LoVo (cell line): Measurements from ENCODE around the gene PLA2G6.
"Not testable (repeated sequence)": the region's sequence is repeated elsewhere in the genome, so short reads cannot be mapped to it uniquely, and the experiment has no call there.

Experiments used
- DNase-seq: peaks from one replicate; pipeline ENCODE4 v3.0.0-alpha.2; 2016; ENCODE audit warnings: low spot score

PLA2G6 gene

DNA sequence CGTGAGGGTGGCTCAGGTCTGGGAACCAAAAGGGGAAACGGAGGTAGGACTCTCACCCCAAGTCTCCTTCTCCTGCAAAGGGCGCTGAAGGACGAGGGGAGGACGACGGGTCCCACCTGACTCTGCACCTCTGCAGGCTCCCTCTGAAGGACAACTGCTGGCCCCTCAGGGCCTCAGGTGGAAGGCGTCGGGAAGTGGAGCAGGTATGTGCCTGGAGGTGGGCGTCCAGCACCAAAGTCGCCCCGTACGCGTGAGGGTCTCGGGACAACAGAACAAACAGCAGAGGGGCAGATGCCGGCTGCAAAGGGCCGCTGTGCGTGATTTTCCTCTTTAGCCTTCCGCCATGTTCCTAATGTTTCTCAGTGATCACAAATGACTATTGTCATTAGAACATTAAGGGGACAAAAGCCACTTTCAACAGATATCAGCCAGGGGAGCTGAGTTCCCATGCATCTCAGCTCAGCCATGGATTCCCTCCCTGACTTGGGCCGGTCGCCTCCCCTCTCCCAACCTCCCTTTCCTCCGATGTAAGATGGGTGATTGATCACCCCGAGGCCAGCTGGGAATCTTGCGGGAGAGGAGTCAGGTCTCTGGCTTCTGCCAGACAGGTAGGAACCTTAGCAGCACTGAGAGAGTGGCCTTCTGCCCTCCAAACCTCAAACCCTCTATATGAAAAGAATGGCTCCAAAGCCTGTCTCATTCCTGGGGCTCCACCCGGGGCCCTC lies 98.5 kb downstream of the PLA2G6 start:
- no peak for DNase-seq

DNA sequence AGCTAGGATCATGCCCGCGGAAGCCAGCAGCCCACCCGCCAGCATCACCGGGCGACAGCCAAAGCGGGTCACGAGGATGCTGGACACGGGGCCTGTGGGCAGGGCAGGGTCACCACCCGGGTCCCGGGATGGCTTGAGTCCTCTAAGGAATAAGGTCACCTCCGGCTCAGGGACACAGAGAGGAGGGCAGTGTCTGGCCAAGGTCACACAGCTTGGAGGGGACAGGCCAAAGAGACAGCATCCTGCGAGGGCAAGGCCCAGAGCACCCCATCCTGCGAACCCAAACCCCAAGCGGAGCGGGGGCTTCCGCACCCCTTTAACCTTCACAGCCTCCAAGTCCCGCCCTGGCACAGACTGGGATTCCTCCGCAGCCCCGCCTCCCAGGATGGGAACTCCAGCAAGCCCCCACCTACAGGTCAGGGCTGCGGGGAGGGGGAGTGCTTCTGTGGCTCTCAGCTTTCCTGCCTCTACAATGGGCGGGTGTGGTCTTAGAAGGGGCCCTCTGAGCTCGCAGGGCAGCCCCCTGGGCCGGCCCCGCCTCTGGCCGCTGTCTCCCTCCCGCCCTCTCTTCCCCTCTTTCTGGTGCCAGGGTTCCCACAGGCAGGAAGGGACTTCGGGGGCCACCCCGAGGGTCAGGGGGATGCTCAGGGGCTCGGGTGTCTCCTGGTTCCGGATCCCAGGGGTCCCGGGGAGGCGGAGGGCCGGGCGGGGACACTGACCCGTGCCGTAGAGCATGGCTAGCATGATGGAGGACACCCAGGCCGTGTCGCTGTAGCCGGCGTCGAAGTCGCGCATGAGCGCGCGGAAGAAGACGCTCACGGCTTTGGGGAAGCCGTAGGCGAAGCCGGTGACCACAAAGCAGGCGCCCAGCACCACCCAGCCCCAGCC lies 99.4 kb downstream of the PLA2G6 start:
- DNase-seq: no peak

DNA sequence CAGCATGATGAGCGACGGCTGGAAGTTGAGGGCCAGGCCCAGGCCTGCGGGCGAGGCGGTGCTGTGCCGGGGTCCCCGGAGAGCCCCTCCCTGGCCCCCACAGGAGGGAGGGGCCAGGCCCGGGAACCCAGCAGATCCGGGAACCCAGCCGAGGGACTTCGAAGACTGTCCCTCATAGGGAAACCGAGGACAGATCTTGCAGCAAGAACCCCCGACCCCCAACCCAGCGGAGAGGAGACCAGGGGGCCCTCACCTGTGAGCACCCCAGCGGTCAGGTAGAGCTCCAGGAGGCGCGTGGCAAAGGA lies 100.0 kb downstream of the PLA2G6 start:
- no peak for DNase-seq

DNA sequence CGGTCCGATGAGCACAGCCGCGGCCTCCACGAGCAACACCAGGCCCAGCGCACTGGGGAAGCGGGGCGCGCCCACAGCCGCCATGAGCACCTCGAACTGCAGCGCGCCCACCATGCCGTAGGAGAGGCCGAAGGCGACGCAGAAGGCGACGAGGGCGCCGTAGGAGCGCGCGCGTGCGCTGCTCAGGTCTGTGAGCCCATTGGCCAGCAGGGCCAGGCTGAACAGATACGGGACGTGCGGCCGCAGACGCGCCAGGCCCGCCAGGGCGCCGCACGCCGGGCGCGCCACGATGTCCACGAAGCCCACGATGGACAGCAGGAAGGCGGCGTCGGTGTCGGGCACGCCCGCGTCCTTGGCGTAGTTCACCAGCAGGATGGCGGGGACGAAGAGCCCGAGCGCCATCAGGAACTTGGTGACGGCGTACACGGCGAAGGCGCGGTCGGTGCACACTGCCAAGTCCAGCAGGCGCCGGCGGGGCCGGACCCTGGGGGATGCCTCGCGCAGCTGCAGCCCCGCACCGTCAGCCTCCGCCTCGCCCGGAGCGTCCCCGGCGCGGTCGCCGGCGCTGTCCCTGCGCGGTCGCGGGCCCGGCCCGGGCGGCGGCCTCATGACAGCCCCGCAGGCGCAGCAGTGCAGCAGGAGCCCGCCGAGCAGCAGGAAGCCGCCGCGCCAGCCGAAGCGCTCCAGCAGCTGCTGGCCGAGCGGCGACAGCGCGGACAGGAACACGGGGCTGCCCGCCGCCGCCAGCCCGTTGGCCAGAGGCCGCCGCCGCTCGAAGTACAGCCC lies 100.6 kb downstream of the PLA2G6 start:
- no peak for DNase-seq

DNA sequence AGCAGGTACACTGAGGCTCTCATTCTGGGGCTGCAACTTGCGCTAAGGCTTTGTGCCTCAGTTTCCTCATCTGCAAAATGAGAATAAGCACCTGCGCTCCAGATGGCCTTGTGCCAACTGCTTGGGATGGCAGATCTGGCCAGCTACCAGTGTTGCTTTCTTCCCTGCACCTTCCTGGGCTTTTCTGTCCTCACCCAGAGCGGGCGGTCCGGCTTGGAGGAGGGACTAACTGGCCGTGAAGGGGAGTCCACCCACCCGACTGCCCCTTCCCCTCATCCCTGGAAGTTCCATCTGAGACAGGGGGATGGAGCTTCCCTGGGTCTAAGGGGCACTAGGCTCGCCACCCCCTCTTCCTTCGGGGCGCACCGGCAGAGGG lies 101.2 kb downstream of the PLA2G6 start:
- DNase-seq: no peak

DNA sequence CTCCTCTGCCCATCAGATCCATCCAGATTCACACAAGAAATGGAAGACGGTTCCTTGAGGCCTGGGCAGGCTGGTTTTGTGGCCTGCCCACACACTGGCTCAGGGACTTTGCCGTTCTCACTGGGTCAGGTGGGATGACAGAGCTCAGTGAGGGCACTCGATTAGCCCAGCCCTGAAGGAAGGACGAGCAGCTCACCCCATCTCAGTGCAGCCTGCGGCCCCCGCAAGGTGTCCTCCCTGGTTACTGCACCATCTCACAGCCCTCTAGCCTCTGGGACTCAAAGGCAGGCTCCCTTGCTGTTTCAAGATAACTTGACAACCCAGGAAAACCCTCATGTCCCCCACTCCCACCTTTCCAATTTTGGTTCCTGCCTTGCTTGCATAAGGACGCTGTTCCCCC lies 101.8 kb downstream of the PLA2G6 start:
- DNase-seq: no peak

DNA sequence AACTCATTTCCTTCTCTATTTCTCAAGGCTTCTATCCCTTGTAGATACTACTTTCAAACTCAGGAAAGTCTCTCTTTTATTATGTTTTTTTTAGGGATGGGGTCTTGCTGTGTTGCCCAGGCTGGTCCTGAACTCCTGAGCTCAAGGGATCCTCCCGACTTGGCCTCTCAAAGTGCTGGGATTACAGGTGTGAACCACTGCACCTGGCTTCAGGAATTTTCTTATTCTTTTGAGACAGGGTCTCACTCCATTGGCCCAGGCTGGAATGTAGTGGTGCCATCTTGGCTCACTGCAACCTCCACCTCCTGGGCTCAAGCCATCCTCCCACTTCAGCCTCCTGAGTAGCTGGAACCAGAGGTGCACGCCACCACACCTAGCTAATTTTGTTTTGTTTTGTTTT lies 102.4 kb downstream of the PLA2G6 start:
- not testable (repeated sequence) for DNase-seq

DNA sequence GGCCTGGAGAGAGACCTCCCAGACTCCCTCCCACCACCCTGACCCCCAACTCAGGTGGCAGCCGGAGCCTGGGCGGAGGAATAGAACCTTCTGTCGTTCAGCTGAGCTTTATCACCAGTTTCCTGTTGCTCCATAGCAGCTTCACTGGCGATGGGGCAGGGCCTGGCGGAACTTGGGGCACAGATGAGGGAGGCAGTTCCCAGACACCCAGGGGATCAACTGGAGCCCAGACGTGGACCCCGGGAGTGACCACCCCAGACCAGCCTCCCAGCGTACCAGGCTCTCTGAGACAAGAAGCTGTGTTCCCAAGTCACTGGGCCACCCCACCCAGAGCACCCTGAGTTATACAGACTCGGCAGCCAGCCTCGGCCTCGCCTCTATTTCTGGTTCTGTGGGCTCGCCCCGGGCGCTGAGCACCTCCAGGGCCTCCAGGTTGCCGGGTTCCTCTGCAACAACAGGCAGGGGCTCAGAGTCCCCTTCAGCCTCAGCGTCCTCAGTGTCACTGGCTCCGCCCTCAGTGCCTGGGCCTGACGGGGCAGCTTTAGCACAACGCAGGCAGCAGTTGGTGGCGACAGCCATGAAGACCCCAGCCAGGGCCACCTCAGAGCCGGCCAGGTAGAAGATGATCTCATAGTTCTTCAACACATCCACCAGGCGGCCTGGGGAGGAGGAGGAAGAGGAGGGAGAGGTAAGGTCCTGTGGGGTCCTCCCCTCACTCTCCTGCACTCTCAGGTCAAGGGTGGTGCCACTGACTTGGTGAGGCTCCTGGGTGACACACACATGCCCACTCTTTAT lies 103.4 kb downstream of the PLA2G6 start:
- no peak for DNase-seq

DNA sequence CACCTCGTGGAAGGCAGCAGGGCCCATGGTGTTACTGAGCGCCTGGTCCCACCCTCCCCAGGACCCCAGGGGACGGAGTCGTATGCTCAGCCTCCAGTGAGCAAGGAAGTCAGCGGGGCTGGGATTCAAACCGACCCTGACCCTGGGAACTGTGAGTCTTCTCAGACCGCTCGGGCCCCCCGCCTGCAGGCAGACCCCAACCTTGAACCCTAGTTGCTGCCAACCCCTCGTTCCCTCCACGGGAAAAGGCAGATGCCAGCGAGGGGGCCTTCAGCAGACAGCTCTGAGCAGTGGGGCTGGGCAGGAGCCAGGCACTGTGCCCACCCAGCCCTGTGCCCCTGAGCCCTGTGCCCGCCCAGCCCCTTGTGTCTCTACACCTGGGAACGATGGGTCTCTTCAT lies 104.0 kb downstream of the PLA2G6 start:
- no peak for DNase-seq

DNA sequence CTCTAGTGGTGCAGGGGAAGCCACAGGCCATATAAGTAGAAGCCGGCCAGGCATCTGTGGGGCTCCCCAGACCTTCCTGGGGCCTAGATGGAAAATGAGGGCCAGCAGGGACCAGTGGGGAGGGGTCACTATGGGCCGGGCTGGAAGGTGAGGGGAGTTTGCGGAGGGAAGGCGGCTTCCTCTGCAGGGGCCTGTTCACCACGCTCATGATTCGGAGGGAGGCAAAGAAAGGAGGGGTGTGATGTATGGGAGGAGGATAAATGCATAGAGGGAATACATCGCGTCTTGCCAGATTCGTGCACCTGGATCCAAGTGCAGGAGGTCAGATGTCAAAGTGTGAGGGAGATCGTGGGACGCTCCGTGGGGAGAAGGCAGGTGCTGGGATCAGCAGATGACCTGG lies 104.5 kb downstream of the PLA2G6 start:
- DNase-seq: no peak

DNA sequence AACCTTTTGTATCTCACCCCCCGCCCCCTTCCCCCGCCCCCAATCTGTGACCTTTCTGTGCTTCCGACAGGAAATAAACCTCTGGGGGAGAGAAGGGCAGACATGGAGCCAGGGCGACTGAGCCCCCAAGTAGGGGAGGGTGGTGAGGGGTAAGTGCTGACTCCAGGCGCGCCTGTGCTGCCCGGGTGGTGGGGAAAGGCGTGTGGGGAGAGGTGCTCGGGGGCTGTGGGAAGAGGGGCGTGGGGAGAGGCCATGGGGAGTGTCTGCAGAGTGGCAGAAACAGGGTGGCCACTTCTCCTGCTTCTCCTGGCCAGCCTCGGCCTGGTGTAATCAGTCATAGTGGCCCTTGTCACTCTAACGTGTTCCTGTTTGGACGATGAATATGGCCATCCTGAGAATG lies 105.7 kb downstream of the PLA2G6 start:
- no peak for DNase-seq

DNA sequence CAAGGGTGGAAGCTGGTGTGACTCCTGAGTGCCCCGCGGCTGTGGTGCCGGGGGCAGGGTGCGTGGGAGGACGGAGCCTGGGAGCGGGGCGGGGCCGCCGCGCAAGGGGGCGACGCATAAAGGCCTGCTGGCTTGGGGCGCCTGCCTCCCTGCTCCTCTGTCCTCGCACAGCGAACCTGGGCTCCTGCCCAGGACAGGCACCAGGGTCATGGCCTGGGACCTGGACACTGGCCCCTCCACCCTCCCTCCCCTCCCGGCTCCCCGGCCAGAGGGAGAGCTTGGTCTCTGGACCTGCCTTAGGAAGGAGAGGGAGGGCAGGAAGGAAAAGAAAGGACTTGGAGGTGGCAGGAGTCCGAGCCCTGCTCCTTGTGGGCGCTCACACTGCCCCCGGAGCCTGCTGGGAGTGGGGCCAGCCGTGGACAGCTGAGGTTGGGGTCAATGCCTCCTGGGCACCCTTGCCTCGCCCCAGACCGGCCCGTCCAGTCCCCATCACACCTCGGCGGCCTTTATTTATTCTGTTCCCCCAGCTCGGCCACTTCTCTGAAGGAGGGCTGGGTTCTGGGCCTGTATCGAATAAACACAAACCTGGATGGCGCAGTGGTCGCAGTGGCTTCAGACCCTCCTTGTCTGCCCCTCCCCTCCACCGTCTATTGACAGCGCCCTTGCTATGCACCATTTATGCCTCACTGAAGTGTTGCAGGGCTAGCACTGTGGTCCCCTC lies 106.4 kb downstream of the PLA2G6 start:
- DNase-seq: no peak

DNA sequence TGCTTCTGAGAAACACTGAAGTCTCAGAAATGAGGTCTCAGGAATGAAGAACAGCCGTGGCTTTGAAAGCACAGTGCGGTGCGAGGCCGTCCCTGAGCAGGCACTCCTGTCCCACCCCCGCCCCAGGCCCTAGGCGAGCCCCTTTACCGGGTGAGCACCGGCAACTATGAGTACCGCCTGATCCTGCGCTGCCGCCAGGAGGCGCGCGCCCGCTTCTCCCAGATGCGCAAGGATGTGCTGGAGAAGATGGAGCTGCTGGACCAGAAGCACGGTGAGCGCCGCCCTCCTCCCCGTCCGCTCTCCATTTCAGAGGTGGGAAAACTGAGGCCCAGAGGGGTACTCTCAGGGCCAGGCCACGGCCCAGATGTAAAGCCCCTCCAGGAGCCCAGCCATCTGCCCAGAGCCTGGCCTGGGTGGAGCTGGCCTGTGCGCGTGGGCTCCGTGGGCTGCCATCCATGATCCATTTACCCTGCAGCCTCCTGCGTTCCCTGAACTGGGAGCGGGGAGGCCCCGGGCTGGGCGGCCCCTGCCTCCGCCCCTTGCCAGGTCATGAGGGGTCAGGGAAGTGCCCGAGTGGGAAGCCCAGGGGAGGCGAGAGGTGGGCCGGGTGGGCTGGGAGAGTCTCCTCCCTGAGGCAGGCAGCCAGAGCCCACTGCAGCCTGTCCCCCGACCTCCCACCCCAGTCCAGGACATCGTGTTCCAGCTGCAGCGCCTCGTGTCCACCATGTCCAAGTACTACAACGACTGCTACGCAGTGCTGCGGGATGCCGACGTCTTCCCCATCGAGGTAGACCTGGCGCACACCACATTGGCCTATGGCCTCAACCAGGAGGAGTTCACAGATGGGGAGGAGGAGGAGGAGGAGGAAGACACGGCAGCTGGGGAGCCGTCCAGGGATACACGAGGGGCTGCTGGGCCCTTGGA lies 107.2 kb downstream of the PLA2G6 start:
- DNase-seq: no peak

DNA sequence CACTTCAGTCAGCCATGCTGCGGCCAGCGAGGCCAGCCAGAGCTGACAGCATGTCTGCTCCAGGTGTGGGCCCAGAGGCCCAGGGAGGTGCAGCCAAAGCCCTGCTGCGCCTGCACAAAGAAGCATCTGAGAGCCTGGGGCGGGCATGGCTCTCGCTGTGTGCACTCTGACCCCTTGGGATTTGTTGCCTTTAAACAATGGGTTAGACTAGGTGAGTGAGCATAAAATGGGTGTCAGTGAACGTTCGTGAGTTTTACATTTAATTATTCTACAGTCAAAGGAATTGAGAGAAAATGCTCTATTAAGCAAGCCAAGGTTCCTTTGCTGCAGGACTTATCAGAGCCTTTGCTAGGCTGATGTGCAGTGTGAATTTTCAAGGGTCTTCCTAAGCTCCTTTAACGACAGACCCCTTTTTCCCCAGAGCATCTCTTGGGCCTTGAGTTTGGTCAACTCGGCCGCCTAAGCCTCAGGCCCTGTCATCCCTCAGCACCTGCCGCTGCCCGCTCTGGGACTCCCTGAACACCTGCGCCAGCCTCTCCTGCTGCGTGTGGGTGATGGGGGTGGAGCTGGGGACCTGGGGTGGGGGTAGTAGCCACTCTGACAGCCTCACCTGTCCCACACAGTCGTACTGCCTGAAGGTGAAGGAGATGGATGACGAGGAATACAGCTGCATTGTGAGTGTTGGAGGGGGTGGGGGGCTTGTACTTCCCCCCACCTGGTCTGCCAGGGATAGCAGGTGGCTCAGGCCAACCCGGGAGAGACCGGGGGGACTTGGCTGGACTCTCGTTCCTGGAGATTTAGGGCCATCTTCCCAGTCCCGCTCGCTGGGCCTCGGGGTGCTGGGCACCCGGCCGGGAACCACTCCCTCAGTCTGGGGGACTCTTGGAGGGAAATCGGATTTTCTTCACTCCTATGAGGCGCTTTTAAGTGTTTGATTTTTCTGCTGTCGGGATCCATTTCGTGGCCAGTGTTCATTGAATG lies 108.2 kb downstream of the PLA2G6 start:
- DNase-seq: no peak

DNA sequence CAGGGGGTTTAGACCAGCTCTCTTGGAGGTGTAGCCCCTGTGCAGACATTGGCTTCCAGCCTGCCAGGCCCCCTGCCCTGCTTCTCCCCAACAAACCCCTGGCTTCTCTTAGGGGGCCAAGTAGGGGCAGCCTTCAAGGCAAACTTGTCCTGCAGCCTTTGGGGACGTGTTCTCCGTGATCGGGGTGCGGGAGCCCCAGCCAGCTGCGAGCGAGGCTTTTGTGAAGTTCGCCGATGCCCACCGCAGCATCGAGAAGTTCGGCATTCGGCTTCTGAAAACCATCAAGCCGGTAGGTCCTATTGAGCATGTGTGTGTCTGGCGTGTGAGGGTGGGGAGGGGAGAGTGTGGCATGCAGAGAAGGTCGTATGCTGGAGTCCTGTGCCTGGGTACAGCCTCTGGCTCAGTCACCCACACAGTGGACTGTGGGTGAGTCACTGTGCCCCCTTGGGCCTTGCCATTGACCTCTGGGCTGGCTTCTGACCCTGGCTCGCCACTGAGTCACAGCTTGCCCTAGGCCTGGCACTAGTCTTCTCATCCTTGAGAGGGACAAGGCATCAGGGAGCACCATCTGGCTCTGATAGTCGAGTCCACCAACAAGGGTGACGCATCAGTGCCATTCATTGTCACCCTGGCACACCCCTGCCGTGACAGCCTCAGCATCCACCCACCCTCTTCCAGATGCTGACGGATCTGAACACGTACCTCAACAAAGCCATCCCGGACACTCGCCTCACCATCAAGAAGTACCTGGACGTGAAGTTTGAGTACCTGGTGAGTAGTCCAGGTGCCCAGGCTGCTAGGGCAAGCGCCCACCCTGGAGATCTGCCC lies 109.1 kb downstream of the PLA2G6 start:
- DNase-seq: no peak

DNA sequence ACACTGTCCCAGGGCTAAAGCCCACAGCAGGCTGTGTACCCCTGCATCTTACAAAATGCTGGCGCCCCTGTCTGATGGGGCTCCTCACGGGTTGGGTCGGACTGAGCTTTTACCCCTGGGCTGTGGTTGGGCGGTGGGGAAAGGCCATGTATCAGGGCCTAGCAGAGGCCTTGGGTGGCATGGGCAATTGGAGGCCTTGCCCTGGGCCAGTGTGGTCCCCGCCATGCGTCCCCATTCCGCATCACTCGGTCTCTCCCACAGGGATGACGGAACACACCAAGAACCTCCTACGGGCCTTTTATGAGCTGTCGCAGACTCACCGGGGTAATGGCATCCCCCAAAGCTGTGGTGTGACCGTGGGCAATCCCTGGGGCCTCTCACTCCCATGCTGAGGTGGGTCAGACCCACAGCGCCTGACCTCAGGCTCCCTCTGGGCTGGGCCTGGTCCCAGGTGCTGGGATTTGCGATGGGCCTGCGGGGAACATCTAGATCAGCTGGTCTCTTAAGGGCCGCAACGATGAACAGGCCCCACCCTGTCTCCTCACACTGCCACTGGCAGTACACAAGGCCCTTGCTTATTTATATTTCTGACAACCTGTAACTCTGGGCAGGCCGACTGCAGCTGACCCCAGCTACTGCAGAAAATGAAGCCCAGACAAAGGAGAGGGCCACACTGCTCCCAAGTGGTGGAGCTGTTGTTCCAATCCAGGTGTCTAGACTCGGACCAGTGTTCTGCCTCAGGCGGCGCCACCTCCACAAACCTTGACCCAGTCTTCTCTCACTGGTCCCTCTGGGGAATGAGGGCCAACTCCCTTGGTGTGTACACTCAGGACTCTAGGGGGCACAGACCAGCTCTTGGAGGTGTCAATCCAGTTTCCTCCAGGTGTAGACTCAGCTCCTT lies 110.0 kb downstream of the PLA2G6 start:
- no peak for DNase-seq

DNA sequence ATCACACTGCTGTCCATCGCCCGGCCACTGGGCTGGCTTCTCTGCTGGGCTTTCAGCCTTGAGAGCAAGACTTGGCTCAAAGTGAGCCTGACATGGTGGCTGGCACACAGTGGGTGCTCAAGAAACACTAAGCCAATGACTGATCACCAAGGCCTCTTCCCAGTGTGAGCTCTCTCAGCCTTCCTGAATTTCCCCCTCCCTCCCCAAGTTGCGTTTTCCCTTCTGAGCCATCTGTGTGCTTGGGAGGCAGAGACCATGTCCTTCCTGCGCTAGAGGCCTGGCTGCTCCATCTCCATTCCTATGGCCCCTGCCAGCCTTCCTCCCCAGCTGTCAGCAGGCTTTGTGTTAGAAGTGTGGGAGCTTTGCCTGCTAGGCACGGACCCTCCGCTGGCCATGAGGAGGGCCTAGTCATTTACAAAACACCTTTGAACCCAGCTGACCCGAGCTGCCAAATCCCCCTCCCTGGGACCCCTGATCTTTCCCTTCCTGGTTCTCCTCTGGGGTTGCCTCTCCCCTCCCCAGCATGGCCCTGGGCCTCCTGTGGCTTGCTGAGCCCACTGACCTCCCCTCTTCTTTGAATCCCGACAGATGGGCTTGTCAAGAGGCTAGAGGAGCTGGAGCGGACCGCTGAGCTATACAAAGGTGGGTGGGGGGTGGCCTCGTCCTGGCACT lies 111.2 kb downstream of the PLA2G6 start:
- DNase-seq: no peak
